Measurements from ENCODE around the gene PSMA6. TPM values are rescaled to one million over a fixed set of nuclear protein-coding genes. Genes with fewer than 3 reads are reported as not detected.

The PSMA6 gene
- total and polyA plus RNA-seq, 2 of the 13 experiments (the other 11 are each of a cell fraction or from before 2014, with no cell fraction given) = 525 to 1,109 TPM

DNA sequence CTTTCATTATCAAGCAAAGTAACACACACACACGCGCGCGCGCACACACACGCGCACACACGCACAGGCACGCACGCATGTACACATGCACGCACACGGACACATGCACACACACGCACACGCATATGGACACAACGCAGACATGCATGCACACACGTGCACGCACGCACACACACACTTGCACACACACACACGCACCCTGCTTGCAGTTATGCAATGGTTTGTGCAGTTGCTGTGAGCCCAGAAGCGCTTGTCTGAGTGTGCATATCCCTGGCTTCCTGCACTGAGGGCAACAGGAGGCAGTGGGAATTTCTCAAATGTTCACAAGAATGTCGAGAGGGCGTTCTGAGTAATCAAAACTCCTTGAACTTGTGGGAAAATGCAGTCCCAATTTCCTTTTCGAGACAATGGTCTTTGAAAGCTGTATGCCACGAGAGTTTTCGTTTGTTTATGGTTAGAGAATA lies 70.8 kb downstream of the PSMA6 start (continued):
- TF ChIP-seq TCF7 (IDR thresholded peaks at IDR 0.05; ENCODE audit: low read depth) (no peak), KDM1A (CRISPR knock-in tag; IDR thresholded peaks at IDR 0.05) (no peak), CREB1 (IDR thresholded peaks at IDR 0.05) (no peak), CREB1 (CRISPR knock-in tag; IDR thresholded peaks at IDR 0.05) (no peak), NONO (IDR thresholded peaks at IDR 0.05) (no peak), NONO (CRISPR knock-in tag; conservative IDR thresholded peaks at IDR 0.05) (0 out of 2 replicates have a peak, but pooled peaks have one; percentile 35), FOXJ3 (CRISPR knock-in tag; IDR thresholded peaks at IDR 0.05; ENCODE audit: borderline replicate concordance) (no peak), ZHX1 (CRISPR knock-in tag; IDR thresholded peaks at IDR 0.05; ENCODE audit: low read depth) (0 out of 2 replicates have a peak, but pooled peaks have one; percentile 52), BCLAF1 (IDR thresholded peaks at IDR 0.05) (no peak), ZNF670 (CRISPR knock-in tag; IDR thresholded peaks at IDR 0.05; ENCODE audit: borderline replicate concordance) (no peak), FOXK1 (CRISPR knock-in tag; IDR thresholded peaks at IDR 0.05; ENCODE audit: borderline replicate concordance, low read depth) (no peak), KLF6 (CRISPR knock-in tag; IDR thresholded peaks at IDR 0.05) (no peak), ZNF33A (CRISPR knock-in tag; IDR thresholded peaks at IDR 0.05; ENCODE audit: borderline replicate concordance) (no peak), ZNF678 (CRISPR knock-in tag; IDR thresholded peaks at IDR 0.05) (no peak), MATR3 (CRISPR knock-in tag; IDR thresholded peaks at IDR 0.05) (no peak), ZSCAN31 (CRISPR knock-in tag; IDR thresholded peaks at IDR 0.05; ENCODE audit: low read depth) (no peak), ZNF557 (CRISPR knock-in tag; IDR thresholded peaks at IDR 0.05) (no peak), ZNF720 (CRISPR knock-in tag; IDR thresholded peaks at IDR 0.05) (no peak), TSC22D2 (CRISPR knock-in tag; IDR thresholded peaks at IDR 0.05; ENCODE audit: borderline replicate concordance) (no peak)
- TF ChIP-seq, protein P1, sequence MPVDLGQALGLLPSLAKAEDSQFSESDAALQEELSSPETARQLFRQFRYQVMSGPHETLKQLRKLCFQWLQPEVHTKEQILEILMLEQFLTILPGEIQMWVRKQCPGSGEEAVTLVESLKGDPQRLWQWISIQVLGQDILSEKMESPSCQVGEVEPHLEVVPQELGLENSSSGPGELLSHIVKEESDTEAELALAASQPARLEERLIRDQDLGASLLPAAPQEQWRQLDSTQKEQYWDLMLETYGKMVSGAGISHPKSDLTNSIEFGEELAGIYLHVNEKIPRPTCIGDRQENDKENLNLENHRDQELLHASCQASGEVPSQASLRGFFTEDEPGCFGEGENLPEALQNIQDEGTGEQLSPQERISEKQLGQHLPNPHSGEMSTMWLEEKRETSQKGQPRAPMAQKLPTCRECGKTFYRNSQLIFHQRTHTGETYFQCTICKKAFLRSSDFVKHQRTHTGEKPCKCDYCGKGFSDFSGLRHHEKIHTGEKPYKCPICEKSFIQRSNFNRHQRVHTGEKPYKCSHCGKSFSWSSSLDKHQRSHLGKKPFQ (CRISPR knock-in tag; IDR thresholded peaks at IDR 0.05; ENCODE audit: insufficient replicate concordance) = no peak
- TF ChIP-seq, protein P2, sequence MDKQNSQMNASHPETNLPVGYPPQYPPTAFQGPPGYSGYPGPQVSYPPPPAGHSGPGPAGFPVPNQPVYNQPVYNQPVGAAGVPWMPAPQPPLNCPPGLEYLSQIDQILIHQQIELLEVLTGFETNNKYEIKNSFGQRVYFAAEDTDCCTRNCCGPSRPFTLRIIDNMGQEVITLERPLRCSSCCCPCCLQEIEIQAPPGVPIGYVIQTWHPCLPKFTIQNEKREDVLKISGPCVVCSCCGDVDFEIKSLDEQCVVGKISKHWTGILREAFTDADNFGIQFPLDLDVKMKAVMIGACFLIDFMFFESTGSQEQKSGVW (CRISPR knock-in tag; IDR thresholded peaks at IDR 0.05; ENCODE audit: borderline replicate concordance) = no peak
- TF ChIP-seq, protein P3, sequence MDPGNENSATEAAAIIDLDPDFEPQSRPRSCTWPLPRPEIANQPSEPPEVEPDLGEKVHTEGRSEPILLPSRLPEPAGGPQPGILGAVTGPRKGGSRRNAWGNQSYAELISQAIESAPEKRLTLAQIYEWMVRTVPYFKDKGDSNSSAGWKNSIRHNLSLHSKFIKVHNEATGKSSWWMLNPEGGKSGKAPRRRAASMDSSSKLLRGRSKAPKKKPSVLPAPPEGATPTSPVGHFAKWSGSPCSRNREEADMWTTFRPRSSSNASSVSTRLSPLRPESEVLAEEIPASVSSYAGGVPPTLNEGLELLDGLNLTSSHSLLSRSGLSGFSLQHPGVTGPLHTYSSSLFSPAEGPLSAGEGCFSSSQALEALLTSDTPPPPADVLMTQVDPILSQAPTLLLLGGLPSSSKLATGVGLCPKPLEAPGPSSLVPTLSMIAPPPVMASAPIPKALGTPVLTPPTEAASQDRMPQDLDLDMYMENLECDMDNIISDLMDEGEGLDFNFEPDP (CRISPR knock-in tag; conservative IDR thresholded peaks at IDR 0.05) = no peak
